Endodermal cell (in vitro differentiated cells): Measurements from ENCODE around the gene CHRDL2. TPM values are rescaled to one million over a fixed set of nuclear protein-coding genes. Genes with fewer than 3 reads are reported as not detected.

ENCODE experiments used
- DNase-seq: peaks from one replicate; pipeline ENCODE4 v3.0.0-alpha.2; 2017
- H3K27ac ChIP-seq: 2 replicates; pipeline ENCODE4 v1.5.1; 2013; ENCODE audit warnings: mild to moderate bottlenecking, low read depth, low read length, moderate library complexity
- H3K27me3 ChIP-seq: 2 replicates; pipeline ENCODE4 v1.6.1; 2013; ENCODE audit warnings: mild to moderate bottlenecking, low read length, moderate library complexity; ENCODE audit not compliant: insufficient read depth, control insufficient read depth, poor library complexity, severe bottlenecking
- H3K36me3 ChIP-seq: 2 replicates; pipeline ENCODE4 v1.7.0; 2013; ENCODE audit warnings: mild to moderate bottlenecking, low read length, moderate library complexity; ENCODE audit not compliant: control insufficient read depth, insufficient read depth
- H3K4me1 ChIP-seq: one replicate; pipeline ENCODE4 v1.7.0; 2013; ENCODE audit warnings: low read length; ENCODE audit not compliant: control insufficient read depth, insufficient read depth
- H3K4me3 ChIP-seq: 2 replicates; pipeline ENCODE4 v1.5.1; 2013; ENCODE audit warnings: mild to moderate bottlenecking, low read length, moderate library complexity
- H3K9ac ChIP-seq: 2 replicates; pipeline ENCODE4 v1.6.1; 2013; ENCODE audit warnings: mild to moderate bottlenecking, low read length, moderate library complexity; ENCODE audit not compliant: poor library complexity, severe bottlenecking; ENCODE audit errors: extremely low read depth
- H3K9me3 ChIP-seq: 2 replicates; pipeline ENCODE4 v1.6.1; 2013; ENCODE audit warnings: mild to moderate bottlenecking, low read length, moderate library complexity; ENCODE audit not compliant: control insufficient read depth
- H3K27ac Mint-ChIP-seq: 2 replicates; pipeline ENCODE4 v1.8.0; 2020; ENCODE audit warnings: mixed read lengths
- H3K27me3 Mint-ChIP-seq: 2 replicates; pipeline ENCODE4 v1.8.0; 2021; ENCODE audit warnings: mild to moderate bottlenecking, mixed read lengths; ENCODE audit not compliant: insufficient read depth
- H3K36me3 Mint-ChIP-seq: 2 replicates; pipeline ENCODE4 v1.8.0; 2020; ENCODE audit warnings: low read depth, mixed read lengths
- H3K4me1 Mint-ChIP-seq: 2 replicates; pipeline ENCODE4 v1.8.0; 2020; ENCODE audit warnings: mixed read lengths
- H3K4me3 Mint-ChIP-seq: 2 replicates; pipeline ENCODE4 v1.8.0; 2020; ENCODE audit warnings: mild to moderate bottlenecking, moderate library complexity, mixed read lengths
- H3K9me3 Mint-ChIP-seq: 2 replicates; pipeline ENCODE4 v1.8.0; 2020; ENCODE audit warnings: mild to moderate bottlenecking, mixed read lengths
- WGBS, 2 experiments: methylation state at CpG; one replicate each; pipeline versions ENCODE4 v1.1.5 to v1.1.7; 2013; ENCODE audit warnings: missing lambda C conversion rate in 2 of 2, mixed read lengths in 1 of 2; ENCODE audit not compliant: insufficient coverage in 1 of 2, insufficient read length in 1 of 2; 5-methylcytosine and 5-hydroxymethylcytosine counted together
- total RNA-seq, 2 donors: library from RNA; stranded (reverse); fragmentation: NEBNext Ultra II Directional in 1 of 2; extraction: Animal tissue kit (Norgen Biotek cat#: 25700) in 1 of 2; gene quantifications; 2 replicates in 1 of 2; 3 replicates in 1 of 2; pipeline ENCODE4 v1.2.1, GENCODE V29; 2021
- TF ChIP-seq, protein P1 (sequence below): fragments of 200-600 bp; sonication (generic); conservative IDR thresholded peaks from 2 replicates; pipeline ENCODE4 v1.5.0; 2021; ENCODE audit warnings: antibody characterized with exemption, mild to moderate bottlenecking

The CHRDL2 gene
- total RNA-seq, 2 donors from 2014 or later, result 0.44 to 1.2 TPM

DNA sequence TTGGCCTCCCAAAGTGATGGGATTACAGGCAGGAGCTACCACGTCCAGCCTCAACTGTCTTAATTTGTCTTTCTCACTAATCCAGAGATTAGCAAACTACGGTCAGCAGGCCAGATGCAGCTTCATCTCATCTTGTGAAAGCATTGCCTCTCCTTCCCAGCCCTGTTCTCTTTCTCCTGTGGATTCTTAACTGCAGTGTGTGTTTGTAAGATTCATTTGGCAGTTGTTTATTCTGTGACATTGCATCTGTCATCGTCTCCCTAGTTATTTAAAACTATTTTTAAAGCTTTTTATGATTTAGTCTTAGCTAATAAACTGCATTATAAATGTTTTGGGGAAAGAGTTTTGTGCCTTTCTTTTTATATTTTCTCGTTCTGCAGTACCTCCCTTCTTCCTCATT is 46.7 kb upstream of the CHRDL2 start:
- Histone ChIP-seq H3K4me3 (no peak overlapping the region), H3K27ac (no peak overlapping the region), H3K4me1 (no peaks in the 10 kb centered on the region), H3K9ac (no peak overlapping the region), H3K27me3 (no peaks in the 10 kb centered on the region), H3K9me3 (no peaks in the 10 kb centered on the region), H3K36me3 (peaks cover 11% of the 10 kb centered on the region)
- Mint-ChIP-seq H3K27me3 (no peaks in the 10 kb centered on the region), H3K4me1 (peaks cover 15% of the 10 kb centered on the region), H3K36me3 (no peaks in the 10 kb centered on the region), H3K9me3 (no peaks in the 10 kb centered on the region), H3K27ac (no peak overlapping the region), H3K4me3 (no peak overlapping the region)
- no peak for DNase-seq
- TF ChIP-seq, protein P1, sequence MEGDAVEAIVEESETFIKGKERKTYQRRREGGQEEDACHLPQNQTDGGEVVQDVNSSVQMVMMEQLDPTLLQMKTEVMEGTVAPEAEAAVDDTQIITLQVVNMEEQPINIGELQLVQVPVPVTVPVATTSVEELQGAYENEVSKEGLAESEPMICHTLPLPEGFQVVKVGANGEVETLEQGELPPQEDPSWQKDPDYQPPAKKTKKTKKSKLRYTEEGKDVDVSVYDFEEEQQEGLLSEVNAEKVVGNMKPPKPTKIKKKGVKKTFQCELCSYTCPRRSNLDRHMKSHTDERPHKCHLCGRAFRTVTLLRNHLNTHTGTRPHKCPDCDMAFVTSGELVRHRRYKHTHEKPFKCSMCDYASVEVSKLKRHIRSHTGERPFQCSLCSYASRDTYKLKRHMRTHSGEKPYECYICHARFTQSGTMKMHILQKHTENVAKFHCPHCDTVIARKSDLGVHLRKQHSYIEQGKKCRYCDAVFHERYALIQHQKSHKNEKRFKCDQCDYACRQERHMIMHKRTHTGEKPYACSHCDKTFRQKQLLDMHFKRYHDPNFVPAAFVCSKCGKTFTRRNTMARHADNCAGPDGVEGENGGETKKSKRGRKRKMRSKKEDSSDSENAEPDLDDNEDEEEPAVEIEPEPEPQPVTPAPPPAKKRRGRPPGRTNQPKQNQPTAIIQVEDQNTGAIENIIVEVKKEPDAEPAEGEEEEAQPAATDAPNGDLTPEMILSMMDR, result no peak
- WGBS, 2 experiments, result 93 to 100% methylated on average over 2 to 3 of the region's 4 CpGs

DNA sequence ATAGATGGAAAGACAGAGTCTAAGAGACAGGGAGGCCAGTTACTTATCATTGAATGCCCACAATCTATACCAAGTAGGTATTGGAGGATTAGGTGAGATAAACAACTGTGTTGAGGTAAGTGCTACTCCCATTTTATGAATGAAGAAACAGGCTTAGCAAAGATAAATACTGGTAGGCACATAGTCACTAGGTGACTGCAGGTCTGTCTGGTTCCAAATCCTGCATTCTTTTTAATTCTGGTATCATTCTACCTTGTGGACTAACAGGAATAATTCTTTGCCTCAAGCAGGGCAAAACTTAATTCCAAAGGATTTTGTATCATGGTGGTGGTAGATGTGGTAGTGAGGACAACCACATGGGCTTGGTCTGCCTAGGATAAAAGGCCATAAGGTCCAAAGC is 45.8 kb upstream of the CHRDL2 start:
- Histone ChIP-seq H3K36me3 (peaks cover 11% of the 10 kb centered on the region), H3K4me1 (no peaks in the 10 kb centered on the region), H3K27ac (no peak overlapping the region), H3K9me3 (no peaks in the 10 kb centered on the region), H3K27me3 (no peaks in the 10 kb centered on the region), H3K9ac (no peak overlapping the region), H3K4me3 (no peak overlapping the region)
- Mint-ChIP-seq H3K27ac (no peak overlapping the region), H3K27me3 (no peaks in the 10 kb centered on the region), H3K4me1 (peaks cover 18% of the 10 kb centered on the region), H3K9me3 (no peaks in the 10 kb centered on the region), H3K4me3 (no peak overlapping the region), H3K36me3 (no peaks in the 10 kb centered on the region)
- TF ChIP-seq, protein P1, result no peak
- DNase-seq, result no peak

DNA sequence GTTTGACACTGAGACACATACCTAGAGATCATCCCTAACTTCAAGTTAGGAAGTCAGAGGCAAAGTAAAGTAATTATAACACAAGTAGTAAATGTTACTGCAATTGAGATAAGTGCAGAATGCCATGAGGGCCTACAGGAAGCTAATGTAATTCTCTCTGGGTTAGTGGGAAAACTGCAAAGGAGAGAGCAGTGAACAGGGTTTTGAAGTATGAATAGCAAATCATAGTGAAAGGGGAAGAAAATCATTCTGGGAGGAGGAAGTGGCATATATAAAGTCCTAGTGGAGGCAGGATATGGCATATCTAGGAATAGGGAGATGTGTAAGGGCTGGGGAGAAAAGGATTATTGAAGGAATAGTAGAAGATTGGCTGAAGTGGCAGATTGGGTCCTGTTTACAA is 45.3 kb upstream of the CHRDL2 start:
- Histone ChIP-seq H3K4me1 (no peaks in the 10 kb centered on the region), H3K27me3 (no peaks in the 10 kb centered on the region), H3K9ac (no peak overlapping the region), H3K27ac (no peak overlapping the region), H3K9me3 (no peaks in the 10 kb centered on the region), H3K4me3 (no peak overlapping the region), H3K36me3 (peaks cover 11% of the 10 kb centered on the region)
- TF ChIP-seq, protein P1, result no peak
- Mint-ChIP-seq H3K27me3 (no peaks in the 10 kb centered on the region), H3K4me3 (no peak overlapping the region), H3K27ac (no peak overlapping the region), H3K36me3 (no peaks in the 10 kb centered on the region), H3K4me1 (peaks cover 18% of the 10 kb centered on the region), H3K9me3 (no peaks in the 10 kb centered on the region)
- DNase-seq, result no peak
